Stimulated activated CD4-positive, alpha-beta T cell treated with anti-CD3 and anti-CD28 coated beads, TNF-alpha, amount 100 ng/mL, for 48 hours (primary cell): ENCODE results near the gene RIC8B.

Source experiments
- DNase-seq, 3 donors: peaks; one replicate each; pipeline ENCODE4 v3.0.0-alpha.2; 2020; ENCODE audit warnings: low read depth in 3 of 3

Gene RIC8B

GRCh38 chr12:106801830-106802533, 27.5 kb downstream of the RIC8B start:
- no peak for DNase-seq

- DNase-seq = no peak
These were observed 30.2 kb downstream of the RIC8B start for GRCh38 chr12:106804668-106805067.

DNA sequence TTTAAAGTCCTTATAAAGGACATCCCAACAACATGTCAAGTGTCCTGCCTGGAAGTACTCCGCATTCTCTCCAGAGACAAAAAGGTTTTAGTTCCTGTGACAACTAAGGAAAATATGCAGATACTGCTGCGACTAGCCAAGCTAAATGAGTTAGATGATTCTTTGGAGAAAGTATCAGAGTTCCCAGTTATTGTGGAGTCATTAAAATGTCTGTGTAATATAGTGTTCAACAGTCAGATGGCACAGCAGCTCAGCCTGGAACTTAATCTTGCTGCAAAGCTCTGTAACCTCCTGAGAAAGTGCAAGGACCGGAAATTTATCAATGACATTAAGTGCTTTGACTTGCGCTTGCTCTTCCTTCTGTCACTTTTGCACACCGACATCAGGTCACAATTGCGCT, 40.2 kb downstream of the RIC8B start:
- no peak for DNase-seq

DNA sequence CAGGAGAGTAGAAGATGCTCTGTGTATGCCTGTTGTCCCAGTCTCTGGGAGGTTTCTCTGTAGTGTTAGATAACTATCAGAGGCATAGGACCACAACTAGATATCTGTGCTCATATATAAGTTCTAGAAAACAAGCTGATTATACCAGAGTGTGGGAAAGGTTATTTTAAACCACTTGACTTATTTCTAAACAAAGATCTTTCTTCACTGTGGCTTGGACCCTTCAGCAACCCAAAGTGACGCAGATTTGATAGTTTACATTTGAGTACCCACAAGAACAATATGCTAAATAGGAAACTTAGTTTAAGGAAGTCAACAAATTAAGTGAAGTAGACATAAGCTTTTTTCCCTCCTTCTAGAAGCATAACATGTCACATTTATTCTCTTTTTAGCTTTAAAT, 41.3 kb downstream of the RIC8B start:
- DNase-seq = no peak

GRCh38 chr12:106816231-106816630, 41.7 kb downstream of the RIC8B start:
- no peak for DNase-seq

- no peak for DNase-seq
These were observed 45.5 kb downstream of the RIC8B start for GRCh38 chr12:106819991-106820390.

- DNase-seq = no peak
These were observed 57.2 kb downstream of the RIC8B start for GRCh38 chr12:106831699-106832098.

DNA sequence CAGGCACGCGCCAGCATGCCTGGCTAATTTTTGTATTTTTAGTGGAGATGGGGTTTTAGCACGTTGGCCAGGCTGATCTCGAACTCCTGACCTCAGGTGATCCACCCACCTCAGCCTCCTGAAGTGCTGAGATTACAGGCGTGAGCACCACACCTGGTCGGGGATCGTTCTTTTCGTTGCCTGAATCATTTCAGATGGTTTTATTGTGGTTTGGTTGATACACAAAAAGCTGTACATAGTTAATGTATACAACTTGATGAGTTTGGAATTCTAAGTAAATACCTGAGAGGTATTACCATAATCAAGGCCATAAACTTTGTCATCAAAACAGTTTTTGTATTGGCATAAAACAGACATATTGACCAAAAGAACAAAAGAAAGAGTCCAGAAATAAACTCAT, 63.3 kb downstream of the RIC8B start:
- no peak for DNase-seq

DNA sequence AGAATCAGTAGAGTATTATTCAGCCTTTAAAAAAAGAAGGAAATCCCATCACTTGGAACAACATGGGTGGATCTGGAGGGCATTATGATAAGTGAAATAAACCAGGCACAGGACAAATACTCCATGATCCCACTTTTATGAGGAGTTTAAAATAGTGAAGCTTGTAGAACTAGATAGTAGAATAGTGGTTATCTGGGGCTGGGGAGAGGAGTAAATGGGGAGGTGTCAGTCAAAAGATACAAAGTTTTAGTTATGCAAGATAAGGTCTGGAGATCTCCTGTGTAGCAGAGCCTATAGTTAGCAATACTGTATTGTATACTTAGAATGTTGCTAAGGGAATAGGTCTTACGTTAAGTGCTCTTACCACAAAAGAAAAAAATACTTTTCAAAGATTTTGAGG, 64.9 kb downstream of the RIC8B start:
- no peak for DNase-seq

DNA sequence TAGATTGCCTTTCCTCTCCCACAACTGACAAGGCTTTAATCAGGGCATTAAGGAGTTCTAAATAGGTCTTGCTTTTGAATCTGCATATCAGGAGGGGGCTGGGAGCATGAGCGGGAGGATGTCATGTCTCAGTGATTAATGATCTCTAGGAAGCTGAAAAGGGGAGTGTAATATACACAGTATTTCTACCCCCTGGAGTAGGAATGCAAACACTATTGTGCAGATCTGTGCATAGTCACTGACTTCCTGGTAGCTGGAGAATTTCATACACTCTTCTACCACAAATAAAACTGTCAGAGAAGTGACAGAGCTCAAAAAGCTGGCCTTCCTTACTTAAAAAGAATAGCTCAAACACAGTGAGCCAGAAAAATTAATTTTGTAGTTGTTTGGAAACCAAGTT, 65.8 kb downstream of the RIC8B start:
- DNase-seq = no peak

- no peak for DNase-seq
These were observed 67.2 kb downstream of the RIC8B start for GRCh38 chr12:106841510-106842302.

GRCh38 chr12:106845902-106846301, 71.4 kb downstream of the RIC8B start:
- DNase-seq = no peak

- DNase-seq = no peak
These were observed 73.4 kb downstream of the RIC8B start for GRCh38 chr12:106847861-106848260.

- DNase-seq = no peak
These were observed 76.8 kb downstream of the RIC8B start for GRCh38 chr12:106851306-106851705.

DNA sequence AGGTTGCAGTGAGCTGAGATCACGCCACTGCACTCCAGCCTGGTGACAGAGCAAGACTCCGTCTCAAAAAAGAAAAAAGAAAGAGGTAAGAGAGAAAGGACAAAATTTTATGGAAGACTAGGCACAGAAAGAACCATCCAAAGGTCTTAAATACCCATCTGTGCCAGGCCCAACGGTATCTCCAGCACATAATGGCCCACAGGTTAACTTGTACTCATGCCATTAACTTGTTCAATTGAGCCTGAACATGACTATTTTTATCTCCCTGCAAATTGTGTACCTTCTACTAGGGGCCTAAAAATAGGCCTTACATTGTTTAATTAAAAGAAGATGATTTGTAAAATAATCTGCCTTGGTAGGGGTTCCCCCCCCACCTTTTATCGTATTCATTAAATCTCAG, 80.2 kb downstream of the RIC8B start:
- no peak for DNase-seq

DNA sequence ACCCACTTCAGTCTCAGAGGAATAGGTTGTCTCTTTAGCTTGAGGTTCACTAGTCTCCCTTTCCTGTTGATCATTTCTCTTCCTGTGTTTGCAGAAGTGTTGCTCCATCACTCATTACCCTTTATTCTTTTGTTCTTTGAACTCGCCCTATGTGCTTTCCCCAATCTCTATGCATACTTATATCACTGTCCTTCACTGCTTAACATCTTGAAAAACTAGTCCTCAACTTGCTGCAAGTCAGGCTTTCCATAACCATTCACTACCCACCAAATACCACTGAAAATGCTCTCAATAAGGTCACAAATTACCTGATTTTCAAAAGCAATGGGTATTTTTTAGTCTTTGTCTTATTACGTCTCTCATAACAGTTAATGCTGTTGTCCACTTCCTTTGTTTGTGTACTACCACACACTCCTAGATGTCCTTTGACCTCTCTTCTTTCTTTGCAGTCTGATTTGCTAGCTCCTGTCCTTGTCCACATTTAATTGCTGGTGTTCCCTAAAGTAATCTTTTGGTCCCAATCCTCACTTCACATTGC, 80.8 kb downstream of the RIC8B start:
- no peak for DNase-seq

- no peak for DNase-seq
These were observed 87.8 kb downstream of the RIC8B start for GRCh38 chr12:106861984-106862916.

- DNase-seq = no peak
These were observed 88.7 kb downstream of the RIC8B start for GRCh38 chr12:106863189-106863588.

DNA sequence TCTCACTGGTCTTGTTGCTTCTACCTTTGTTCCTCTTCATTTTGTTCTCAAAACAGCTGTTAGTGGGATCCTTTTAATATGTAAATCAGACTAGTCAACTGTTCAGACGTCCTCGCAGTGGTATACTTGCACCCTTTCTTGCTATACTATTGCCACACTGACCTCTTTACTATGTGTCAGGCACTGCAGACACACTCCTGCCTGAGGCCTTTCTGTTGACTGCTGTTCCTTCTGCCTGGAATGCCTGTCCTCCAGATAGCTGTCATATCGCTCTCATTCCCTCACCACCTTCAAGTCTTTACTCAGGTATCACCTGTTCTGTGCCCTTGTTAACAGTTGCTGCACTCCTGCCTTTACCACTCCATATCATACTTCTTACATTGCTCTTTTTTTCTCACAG, 91.2 kb downstream of the RIC8B start:
- DNase-seq = no peak

DNA sequence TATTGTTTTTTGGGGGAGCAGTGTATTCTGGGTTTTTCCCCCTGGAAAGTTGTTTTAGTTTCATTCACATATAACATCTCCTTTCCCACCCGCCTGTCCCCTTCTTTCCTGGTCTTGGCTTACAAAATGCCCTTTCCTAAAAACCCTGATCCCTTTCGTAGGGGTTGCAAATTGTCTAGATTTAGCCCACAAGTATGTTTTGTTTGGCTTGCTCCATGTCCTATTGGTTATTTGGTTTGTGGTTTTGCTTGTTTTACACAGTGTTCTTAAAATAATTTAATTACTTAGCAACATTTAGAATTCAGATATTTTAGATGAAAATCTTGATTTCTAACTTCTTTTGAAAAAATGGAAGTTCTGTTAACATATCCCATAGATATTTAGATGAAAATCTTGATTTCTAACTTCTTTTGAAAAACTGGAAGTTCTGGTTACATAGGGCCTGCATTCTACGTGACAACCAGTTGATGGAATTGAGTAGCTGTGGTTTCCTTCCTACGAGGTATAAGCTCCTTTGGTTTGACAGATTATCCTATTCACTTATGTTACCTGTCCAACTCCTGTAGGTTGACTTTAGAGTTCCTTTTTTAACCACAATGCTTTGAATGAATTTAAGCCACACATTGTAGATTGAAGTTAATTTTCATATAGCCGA, 92.1 kb downstream of the RIC8B start:
- no peak for DNase-seq

- no peak for DNase-seq
These were observed 93.2 kb downstream of the RIC8B start for GRCh38 chr12:106867651-106868050.
